ENCODE data around the gene PLPP3. TPM values are rescaled to one million over a fixed set of nuclear protein-coding genes. Genes with fewer than 3 reads are reported as not detected.

PLPP3 gene
- total RNA-seq, 1 experiment from 2014 or later: 26.7 TPM

- Histone ChIP-seq H3K18ac (ENCODE audit: insufficient read length, low read depth, low read length) (no peak overlapping the region), H2BK20ac (ENCODE audit: low read depth, low read length, poor library complexity, severe bottlenecking) (no peak overlapping the region), H3K4ac (ENCODE audit: low read depth, low read length) (no peak overlapping the region), H3K9me3 (ENCODE audit: control insufficient read depth, low read depth, low read length) (no peaks in the 10 kb centered on the region), H2BK5ac (ENCODE audit: insufficient read length, low read length) (no peak overlapping the region), H3K79me1 (ENCODE audit: insufficient read depth, low read depth, low read length, poor library complexity, severe bottlenecking) (no peaks in the 10 kb centered on the region), H3K27ac (ENCODE audit: insufficient read length, low read depth, low read length) (peak overlapping the region; percentile 10), H3K23ac (ENCODE audit: insufficient read length, low read depth, low read length) (no peak overlapping the region), H2AFZ (ENCODE audit: low read length) (no peak overlapping the region), H4K20me1 (ENCODE audit: control insufficient read depth, insufficient read depth, insufficient read length) (no peaks in the 10 kb centered on the region), H3K79me2 (ENCODE audit: insufficient read depth, low read length) (no peaks in the 10 kb centered on the region), H4K5ac (ENCODE audit: insufficient read length, low read depth, low read length) (no peak overlapping the region), H2AK5ac (ENCODE audit: insufficient read length, low read length) (no peak overlapping the region), H3T11ph (ENCODE audit: low read length) (no peak overlapping the region), H2BK15ac (ENCODE audit: low read depth, low read length) (no peak overlapping the region), H3K4me1 (ENCODE audit: insufficient read depth, low read length) (peaks cover 18% of the 10 kb centered on the region), H3K4me2 (ENCODE audit: insufficient read depth, insufficient read length, low read length) (no peak overlapping the region), H2BK12ac (ENCODE audit: insufficient read length, low read depth, low read length) (no peak overlapping the region), H3K27me3 (ENCODE audit: insufficient read depth, low read length) (no peaks in the 10 kb centered on the region), H3K14ac (ENCODE audit: insufficient read depth, low read length) (no peak overlapping the region), H4K91ac (ENCODE audit: insufficient read length, low read depth, low read length) (no peak overlapping the region), H3K56ac (ENCODE audit: insufficient read length, low read depth, low read length) (no peak overlapping the region), H3K23me2 (ENCODE audit: insufficient read length, low read depth, low read length, poor library complexity, severe bottlenecking) (no peaks in the 10 kb centered on the region), H3K9ac (ENCODE audit: extremely low read depth, insufficient read length, low read length) (no peak overlapping the region), H2BK120ac (ENCODE audit: low read depth, low read length, poor library complexity, severe bottlenecking) (no peak overlapping the region), H4K8ac (replicated peaks; ENCODE audit: insufficient read length, low read depth, low read length) (no peak overlapping the region)
- peak overlapping the region; percentile 6 to 30; a peak in 1 of 5 replicates for H3K4me3 Mint-ChIP-seq
- H3K36me3 Mint-ChIP-seq (ENCODE audit: insufficient read depth in 1 of 3, low read depth in 3 of 3): peaks cover 11 to 69% (median 55%) of the 10 kb centered on the region in 3 experiments; a peak in 6 of 7 replicates
- peak; percentile 60 for DNase-seq
- WGBS (ENCODE audit: extremely low coverage, insufficient read length, low lambda C conversion rate): no CpG with 5 or more reads among the region's 7 CpGs
- TF ChIP-seq CTCF (conservative IDR thresholded peaks at IDR 0.05): no peak
- no peaks in the 10 kb centered on the region for H3K9me3 Mint-ChIP-seq
- peaks cover 58 to 60% of the 10 kb centered on the region in 2 experiments for H3K4me1 Mint-ChIP-seq
- no peaks in the 10 kb centered on the region for H3K27me3 Mint-ChIP-seq (ENCODE audit: low read depth)
- peak overlapping the region; percentile 82 to 98 (median 97) for H3K27ac Mint-ChIP-seq
Observed at GRCh38 chr1:56516539-56517252, 62.7 kb downstream of the PLPP3 start.

All from H9 (cell line).